ENCODE results near the gene LRRC15.

LRRC15 gene

GRCh38 chr3:194323785-194324735, 45.5 kb downstream of the LRRC15 start:
- TF ChIP-seq CTCF (conservative IDR thresholded peaks at IDR 0.05; ENCODE audit: control insufficient read depth, insufficient read depth, low read depth, low read length) = no peak
- H3K4me3 ChIP-seq (ENCODE audit: control insufficient read depth, low read depth, low read length) = peak overlapping the region; percentile 18
- peak; percentile 71 for DNase-seq (ENCODE audit: low read depth)

- TF ChIP-seq CTCF (conservative IDR thresholded peaks at IDR 0.05; ENCODE audit: control insufficient read depth, insufficient read depth, low read depth, low read length) = no peak
- H3K4me3 ChIP-seq (ENCODE audit: control insufficient read depth, low read depth, low read length) = no peak overlapping the region
- peak; percentile 87 for DNase-seq (ENCODE audit: low read depth)
These were observed 46.8 kb downstream of the LRRC15 start for GRCh38 chr3:194322678-194323211.

GRCh38 chr3:194321693-194322640, 47.6 kb downstream of the LRRC15 start:
- H3K4me3 ChIP-seq (ENCODE audit: control insufficient read depth, low read depth, low read length) = no peak overlapping the region
- no peak for TF ChIP-seq CTCF (conservative IDR thresholded peaks at IDR 0.05; ENCODE audit: control insufficient read depth, insufficient read depth, low read depth, low read length)
- no peak for DNase-seq (ENCODE audit: low read depth)

- no peak overlapping the region for H3K4me3 ChIP-seq (ENCODE audit: control insufficient read depth, low read depth, low read length)
- no peak for TF ChIP-seq CTCF (conservative IDR thresholded peaks at IDR 0.05; ENCODE audit: control insufficient read depth, insufficient read depth, low read depth, low read length)
- DNase-seq (ENCODE audit: low read depth) = no peak
These were observed 48.7 kb downstream of the LRRC15 start for GRCh38 chr3:194320744-194321243.

GRCh38 chr3:194320100-194320499, 49.4 kb downstream of the LRRC15 start:
- no peak for DNase-seq (ENCODE audit: low read depth)
- H3K4me3 ChIP-seq (ENCODE audit: control insufficient read depth, low read depth, low read length) = no peak overlapping the region
- no peak for TF ChIP-seq CTCF (conservative IDR thresholded peaks at IDR 0.05; ENCODE audit: control insufficient read depth, insufficient read depth, low read depth, low read length)

GRCh38 chr3:194318511-194319161, 50.9 kb downstream of the LRRC15 start:
- no peak for DNase-seq (ENCODE audit: low read depth)
- no peak for TF ChIP-seq CTCF (conservative IDR thresholded peaks at IDR 0.05; ENCODE audit: control insufficient read depth, insufficient read depth, low read depth, low read length)

More at GRCh38 chr3:194318511-194319161, 50.9 kb downstream of the LRRC15 start:
- no peak overlapping the region for H3K4me3 ChIP-seq (ENCODE audit: control insufficient read depth, low read depth, low read length)
